ENCODE measurements around the gene EBPL. TPM values are rescaled to one million over a fixed set of nuclear protein-coding genes. Genes with fewer than 3 reads are reported as not detected.

EBPL gene
- total and polyA plus RNA-seq, 2 of the 4 experiments (the other 2 are of a cell fraction), result 57.9 to 65.3 TPM

DNA sequence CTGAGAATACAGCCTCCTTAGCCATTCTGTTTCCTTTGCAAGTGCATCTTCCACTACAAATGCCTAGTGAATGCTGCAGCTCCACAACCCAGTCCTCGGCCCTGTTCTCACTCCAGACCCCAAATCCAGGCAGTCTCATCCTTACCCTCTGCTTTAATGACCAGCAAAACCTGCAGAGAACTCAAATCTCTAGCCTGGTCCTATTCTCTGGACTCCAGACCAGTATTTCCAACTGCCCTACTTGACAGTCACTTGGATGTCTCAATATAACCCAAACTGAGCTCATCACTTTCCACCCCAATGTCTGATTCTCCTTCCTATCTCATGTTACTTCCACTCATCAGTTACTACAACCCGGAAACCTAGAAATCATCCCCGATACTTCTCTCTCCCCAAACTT, 2.6 kb upstream of the EBPL start:
- H3K9ac ChIP-seq (ENCODE audit: low read depth, low read length), result no peak overlapping the region
- no peak overlapping the region for H3K4me3 ChIP-seq (ENCODE audit: insufficient read depth, low read depth, low read length)
- H2BK120ac ChIP-seq (ENCODE audit: low read depth, low read length), result no peak overlapping the region
- dilution Hi-C loops (cut with HindIII; ENCODE audit: low sequenced_read_pairs, unreplicated experiment), result no loop called here
- no peak overlapping the region for H3K4me2 ChIP-seq (ENCODE audit: low read depth, low read length)
- intact Hi-C loops (cut with micrococcal nuclease), result loop anchor here (5.0 to 10.0 kb wide), 2 partner anchors 153 to 241 kb away; partner anchors contain the start of gene SPRYD7
- no peak overlapping the region for H2AK5ac ChIP-seq (ENCODE audit: low read depth, low read length)
- 0 out of 2 replicates have a peak, but pooled peaks cover 1% of the 10 kb centered on the region for H3K4me1 ChIP-seq (ENCODE audit: control insufficient read depth, insufficient read depth, low read length)
- WGBS, 2 experiments (ENCODE audit: extremely low coverage in 2 of 2, insufficient read length in 1 of 2), result 79% methylated on average over 3 of the region's 3 CpGs; no CpG with 5 or more reads in 1 of the 2 experiments
- H2BK20ac ChIP-seq (ENCODE audit: low read depth, low read length), result no peak overlapping the region
- H3K27me3 ChIP-seq (ENCODE audit: control insufficient read depth, insufficient read depth, low read length), result no peaks in the 10 kb centered on the region
- H2AK9ac ChIP-seq (replicated peaks; ENCODE audit: low read depth, low read length, poor library complexity), result no peak overlapping the region
- no peak overlapping the region for H2BK5ac ChIP-seq (ENCODE audit: low read depth, low read length, poor library complexity, severe bottlenecking)
- no peak overlapping the region for H3K18ac ChIP-seq (ENCODE audit: low read depth, low read length)
- H2AFZ ChIP-seq (replicated peaks; ENCODE audit: low read length, poor library complexity), result no peak overlapping the region
- no peak overlapping the region for H3K23ac ChIP-seq (ENCODE audit: low read depth, low read length)
- no peak overlapping the region for H3K4ac ChIP-seq (ENCODE audit: low read depth, low read length)
- 0 out of 2 replicates have a peak, but pooled peaks cover 4% of the 10 kb centered on the region for H4K20me1 ChIP-seq (ENCODE audit: insufficient read depth, low read length)
- ATAC-seq (ENCODE audit: low read depth), result no peak
- in situ Hi-C loops (cut with MboI; ENCODE audit: low sequenced_read_pairs), result no loop called here
- H4K5ac ChIP-seq (ENCODE audit: low read depth, low read length), result no peak overlapping the region
- ChIA-PET POLR2A (ENCODE audit: unreplicated experiment) (no interaction called here), CTCF (interaction anchor here (0.6 to 0.8 kb wide), 2 partner anchors 12 to 92 kb away, joined by 3 read pairs; no protein-coding TSS in a partner anchor)
- H3K36me3 ChIP-seq (ENCODE audit: control insufficient read depth, insufficient read depth, low read length), result peaks cover 5% of the 10 kb centered on the region
- no peak overlapping the region for H2BK15ac ChIP-seq (ENCODE audit: low read depth, low read length)
- no peak for DNase-seq
- H3K9me3 ChIP-seq (ENCODE audit: control insufficient read depth, insufficient read depth, low read length), result no peaks in the 10 kb centered on the region
- H4K91ac ChIP-seq (ENCODE audit: insufficient read depth, low read depth, low read length), result no peak overlapping the region
- H4K8ac ChIP-seq (ENCODE audit: low read depth in 2 of 2, low read length in 2 of 2), result no peak overlapping the region
- H3K9me1 ChIP-seq (ENCODE audit: insufficient read depth, low read length), result peaks cover 3% of the 10 kb centered on the region; the same call in 1 of the 2 replicates
- H3K14ac ChIP-seq (replicated peaks; ENCODE audit: low read depth, low read length), result no peak overlapping the region
- H3K27ac ChIP-seq (ENCODE audit: insufficient read depth, low read length), result no peak overlapping the region
- BruUV-seq (replicated peaks), result no TSS peak
- TF ChIP-seq, protein P1, sequence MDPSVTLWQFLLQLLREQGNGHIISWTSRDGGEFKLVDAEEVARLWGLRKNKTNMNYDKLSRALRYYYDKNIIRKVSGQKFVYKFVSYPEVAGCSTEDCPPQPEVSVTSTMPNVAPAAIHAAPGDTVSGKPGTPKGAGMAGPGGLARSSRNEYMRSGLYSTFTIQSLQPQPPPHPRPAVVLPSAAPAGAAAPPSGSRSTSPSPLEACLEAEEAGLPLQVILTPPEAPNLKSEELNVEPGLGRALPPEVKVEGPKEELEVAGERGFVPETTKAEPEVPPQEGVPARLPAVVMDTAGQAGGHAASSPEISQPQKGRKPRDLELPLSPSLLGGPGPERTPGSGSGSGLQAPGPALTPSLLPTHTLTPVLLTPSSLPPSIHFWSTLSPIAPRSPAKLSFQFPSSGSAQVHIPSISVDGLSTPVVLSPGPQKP (IDR thresholded peaks at IDR 0.05; ENCODE audit: borderline replicate concordance, low read depth, low read length), result no peak
- TF ChIP-seq CHD1 (IDR thresholded peaks at IDR 0.05; ENCODE audit: low read depth, low read length), result no peak
- no peak for TF ChIP-seq RCOR1 (IDR thresholded peaks at IDR 0.05; ENCODE audit: insufficient replicate concordance, low read length)
- no peak for TF ChIP-seq POLR2A (IDR thresholded peaks at IDR 0.05; ENCODE audit: low read depth, low read length)
- TF ChIP-seq, protein P2, sequence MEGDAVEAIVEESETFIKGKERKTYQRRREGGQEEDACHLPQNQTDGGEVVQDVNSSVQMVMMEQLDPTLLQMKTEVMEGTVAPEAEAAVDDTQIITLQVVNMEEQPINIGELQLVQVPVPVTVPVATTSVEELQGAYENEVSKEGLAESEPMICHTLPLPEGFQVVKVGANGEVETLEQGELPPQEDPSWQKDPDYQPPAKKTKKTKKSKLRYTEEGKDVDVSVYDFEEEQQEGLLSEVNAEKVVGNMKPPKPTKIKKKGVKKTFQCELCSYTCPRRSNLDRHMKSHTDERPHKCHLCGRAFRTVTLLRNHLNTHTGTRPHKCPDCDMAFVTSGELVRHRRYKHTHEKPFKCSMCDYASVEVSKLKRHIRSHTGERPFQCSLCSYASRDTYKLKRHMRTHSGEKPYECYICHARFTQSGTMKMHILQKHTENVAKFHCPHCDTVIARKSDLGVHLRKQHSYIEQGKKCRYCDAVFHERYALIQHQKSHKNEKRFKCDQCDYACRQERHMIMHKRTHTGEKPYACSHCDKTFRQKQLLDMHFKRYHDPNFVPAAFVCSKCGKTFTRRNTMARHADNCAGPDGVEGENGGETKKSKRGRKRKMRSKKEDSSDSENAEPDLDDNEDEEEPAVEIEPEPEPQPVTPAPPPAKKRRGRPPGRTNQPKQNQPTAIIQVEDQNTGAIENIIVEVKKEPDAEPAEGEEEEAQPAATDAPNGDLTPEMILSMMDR (conservative IDR thresholded peaks at IDR 0.05; ENCODE audit: low read depth, low read length), result no peak
- no peak for TF ChIP-seq RFX5 (IDR thresholded peaks at IDR 0.05; ENCODE audit: low read depth, low read length)
- TF ChIP-seq, protein P3, sequence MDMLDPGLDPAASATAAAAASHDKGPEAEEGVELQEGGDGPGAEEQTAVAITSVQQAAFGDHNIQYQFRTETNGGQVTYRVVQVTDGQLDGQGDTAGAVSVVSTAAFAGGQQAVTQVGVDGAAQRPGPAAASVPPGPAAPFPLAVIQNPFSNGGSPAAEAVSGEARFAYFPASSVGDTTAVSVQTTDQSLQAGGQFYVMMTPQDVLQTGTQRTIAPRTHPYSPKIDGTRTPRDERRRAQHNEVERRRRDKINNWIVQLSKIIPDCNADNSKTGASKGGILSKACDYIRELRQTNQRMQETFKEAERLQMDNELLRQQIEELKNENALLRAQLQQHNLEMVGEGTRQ (IDR thresholded peaks at IDR 0.05; ENCODE audit: low read depth, low read length), result no peak
- no peak for TF ChIP-seq BHLHE40 (IDR thresholded peaks at IDR 0.05; ENCODE audit: low read depth, low read length)
- TF ChIP-seq MAFK (IDR thresholded peaks at IDR 0.05; ENCODE audit: low read depth, low read length), result no peak
- TF ChIP-seq MAZ (IDR thresholded peaks at IDR 0.05; ENCODE audit: borderline replicate concordance, low read depth, low read length), result no peak
- no peak for TF ChIP-seq CEBPB (IDR thresholded peaks at IDR 0.05; ENCODE audit: low read depth, low read length)
- no peak for TF ChIP-seq FOS (IDR thresholded peaks at IDR 0.05; ENCODE audit: low read depth, low read length)
- no peak for TF ChIP-seq RAD21 (IDR thresholded peaks at IDR 0.05; ENCODE audit: low read length)
- TF ChIP-seq MXI1 (IDR thresholded peaks at IDR 0.05; ENCODE audit: borderline replicate concordance, low read depth, low read length), result no peak
- no peak for TF ChIP-seq NFE2L2 (IDR thresholded peaks at IDR 0.05; ENCODE audit: low read depth, low read length)
- peaks cover 11 to 26% of the 10 kb centered on the region in 2 experiments for H3K79me1 ChIP-seq (ENCODE audit: low read depth in 1 of 2, low read length in 2 of 2)
- H3K56ac ChIP-seq (ENCODE audit: extremely low read depth, insufficient read depth, low read length), result no peak overlapping the region
